ENCODE measurements around the gene RAD50.

Gene RAD50

GRCh38 chr5:132661231-132662003, 104.6 kb downstream of the RAD50 start:
- TF ChIP-seq FOXP2 (optimal IDR thresholded peaks at IDR 0.05; ENCODE audit: borderline replicate concordance, extremely low read depth, extremely low read length, insufficient read depth) = no peak
- no peak for TF ChIP-seq SIN3A (IDR thresholded peaks at IDR 0.05; ENCODE audit: borderline replicate concordance, insufficient read depth, low read length)
- TF ChIP-seq REST (IDR thresholded peaks at IDR 0.05; ENCODE audit: insufficient read depth in 1 of 2, low read depth in 2 of 2, low read length in 2 of 2) = no peak
- TF ChIP-seq TAF1 (IDR thresholded peaks at IDR 0.05; ENCODE audit: borderline replicate concordance, insufficient read depth, low read length) = no peak
- TF ChIP-seq POLR2AphosphoS5 (IDR thresholded peaks at IDR 0.05; ENCODE audit: low read depth, low read length) = no peak

GRCh38 chr5:132662004-132662401, 105.2 kb downstream of the RAD50 start:
- TF ChIP-seq REST (IDR thresholded peaks at IDR 0.05; ENCODE audit: insufficient read depth in 1 of 2, low read depth in 2 of 2, low read length in 2 of 2) (no peak), SIN3A (IDR thresholded peaks at IDR 0.05; ENCODE audit: borderline replicate concordance, insufficient read depth, low read length) (no peak), POLR2AphosphoS5 (IDR thresholded peaks at IDR 0.05; ENCODE audit: low read depth, low read length) (no peak), FOXP2 (optimal IDR thresholded peaks at IDR 0.05; ENCODE audit: borderline replicate concordance, extremely low read depth, extremely low read length, insufficient read depth) (no peak), TAF1 (IDR thresholded peaks at IDR 0.05; ENCODE audit: borderline replicate concordance, insufficient read depth, low read length) (no peak)

DNA sequence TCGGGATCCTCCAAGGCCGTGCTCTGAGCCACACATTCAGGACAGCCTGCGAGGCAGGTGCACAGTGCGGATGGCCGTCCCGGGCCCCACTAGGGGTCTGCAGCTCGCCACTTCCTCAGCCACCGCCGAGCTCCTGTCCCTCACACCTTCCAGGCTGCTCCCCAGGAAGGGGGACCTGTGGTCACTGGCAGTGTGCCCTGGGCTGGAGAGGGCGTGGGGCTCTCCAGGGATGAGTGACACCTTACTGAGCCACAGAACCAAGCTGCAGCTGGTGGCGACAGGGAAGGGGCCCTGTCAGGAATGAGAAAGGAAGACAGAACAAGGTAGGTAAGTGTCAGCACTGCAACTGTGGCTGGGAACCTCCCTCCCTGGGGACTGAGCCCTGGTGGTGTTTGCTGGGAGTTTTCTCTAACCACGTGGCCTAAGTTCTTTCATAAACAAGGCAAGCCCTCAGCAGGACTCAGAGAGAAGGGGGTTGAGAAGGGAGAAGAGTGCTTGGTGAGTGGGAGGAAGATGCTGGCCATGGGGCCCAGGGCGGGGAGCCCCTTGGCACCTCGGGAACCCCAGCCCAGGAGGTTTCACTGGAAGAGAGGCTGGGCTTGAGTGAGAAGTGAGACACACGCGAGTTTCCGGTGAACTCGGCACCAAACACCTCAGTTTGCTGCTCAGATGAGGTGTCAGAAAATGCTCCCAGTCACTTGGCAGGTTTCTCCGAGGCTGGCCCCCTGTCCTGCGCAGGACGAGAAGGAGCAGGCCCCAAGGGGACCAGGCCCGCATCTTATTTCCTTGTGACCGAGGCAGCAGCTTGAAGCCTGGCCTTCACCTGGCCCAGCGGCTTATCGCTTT, 106.4 kb downstream of the RAD50 start:
- TF ChIP-seq SIN3A (IDR thresholded peaks at IDR 0.05; ENCODE audit: borderline replicate concordance, insufficient read depth, low read length) (no peak), TAF1 (IDR thresholded peaks at IDR 0.05; ENCODE audit: borderline replicate concordance, insufficient read depth, low read length) (no peak)

DNA sequence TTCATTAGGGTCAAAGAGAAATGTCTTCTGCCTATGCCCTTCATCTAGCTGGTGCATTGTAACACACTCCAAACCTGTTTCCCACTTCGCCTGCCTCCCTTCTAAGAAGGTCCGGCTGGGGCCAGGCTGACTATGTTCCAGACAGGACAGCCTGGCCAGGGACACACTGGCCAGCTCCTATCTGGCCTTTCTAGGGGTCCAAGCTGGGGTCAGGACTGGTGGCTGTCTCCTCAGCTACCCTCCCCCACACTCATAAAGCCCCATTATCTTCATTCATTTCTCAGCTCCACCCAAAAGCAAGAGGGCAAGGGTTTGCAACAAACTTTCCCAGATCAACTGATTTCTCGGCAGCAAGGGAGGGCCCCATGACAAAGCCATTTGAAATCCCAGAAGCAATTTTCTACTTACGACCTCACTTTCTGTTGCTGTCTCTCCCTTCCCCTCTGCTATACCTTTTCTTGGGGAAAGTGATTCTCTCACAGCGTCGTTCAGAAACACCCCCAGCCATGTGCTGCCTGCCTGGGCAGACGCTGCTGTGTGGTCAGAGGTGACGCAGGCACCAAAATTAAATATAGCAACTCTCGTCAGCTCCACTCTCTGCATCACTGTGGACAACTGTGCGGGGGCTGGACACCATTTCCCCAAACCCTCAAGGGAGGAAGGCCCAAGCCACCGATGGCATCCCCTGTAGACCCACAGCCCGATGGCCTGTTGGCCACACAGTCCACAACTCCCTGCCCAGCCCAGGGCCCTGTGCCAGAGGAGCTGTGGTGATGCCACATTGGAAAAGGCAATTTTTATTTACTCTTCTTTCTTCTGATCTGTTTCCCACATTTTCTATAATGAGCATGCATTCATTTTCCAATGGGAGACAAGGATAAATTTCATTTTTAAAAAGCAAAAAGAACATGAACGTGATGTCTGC, 107.3 kb downstream of the RAD50 start:
- TF ChIP-seq TAF1 (IDR thresholded peaks at IDR 0.05; ENCODE audit: borderline replicate concordance, insufficient read depth, low read length) (no peak), FOXP2 (optimal IDR thresholded peaks at IDR 0.05; ENCODE audit: borderline replicate concordance, extremely low read depth, extremely low read length, insufficient read depth) (no peak), POLR2AphosphoS5 (IDR thresholded peaks at IDR 0.05; ENCODE audit: low read depth, low read length) (no peak)

GRCh38 chr5:132664696-132665209, 108.0 kb downstream of the RAD50 start:
- TF ChIP-seq FOXP2 (optimal IDR thresholded peaks at IDR 0.05; ENCODE audit: borderline replicate concordance, extremely low read depth, extremely low read length, insufficient read depth) (no peak), SIN3A (IDR thresholded peaks at IDR 0.05; ENCODE audit: borderline replicate concordance, insufficient read depth, low read length) (no peak), TAF1 (IDR thresholded peaks at IDR 0.05; ENCODE audit: borderline replicate concordance, insufficient read depth, low read length) (no peak), POLR2AphosphoS5 (IDR thresholded peaks at IDR 0.05; ENCODE audit: low read depth, low read length) (no peak), REST (IDR thresholded peaks at IDR 0.05; ENCODE audit: insufficient read depth in 1 of 2, low read depth in 2 of 2, low read length in 2 of 2) (no peak)

Measured in PFSK-1 (cell line).